Gastrocnemius medialis (tissue), 4 donors: Measurements from ENCODE around the gene LIPH. TPM values are rescaled to one million over a fixed set of nuclear protein-coding genes. Genes with fewer than 3 reads are reported as not detected.
"Not testable (repeated sequence)": the region's sequence is repeated elsewhere in the genome, so short reads cannot be mapped to it uniquely, and the experiment has no call there.

ENCODE experiments used
- ATAC-seq, 2 donors: fragments of 150-250 bp; one replicate each; pipeline ENCODE4 v1.9.1; 2016
- DNase-seq, 2 donors: peaks; one replicate each; pipeline ENCODE4 v3.0.0-alpha.2; 2019
- H3K27ac ChIP-seq, 4 donors: fragments of 200-600 bp; sonication (generic); 1 replicate in 1 of 4; 2 replicates in 3 of 4; pipeline ENCODE4 v1.5.1; 2016 to 2018; ENCODE audit warnings: mild to moderate bottlenecking in 2 of 4, moderate library complexity in 1 of 4
- H3K27me3 ChIP-seq, 3 donors: fragments of 200-600 bp; sonication (generic) in 2 of 3; 1 replicate in 1 of 3; 2 replicates in 2 of 3; pipeline versions ENCODE4 v1.5.1 to v1.6.0; 2016 to 2019; ENCODE audit warnings: mild to moderate bottlenecking in 1 of 3, moderate library complexity in 1 of 3
- H3K36me3 ChIP-seq, 2 donors: fragments of 200-600 bp; sonication (generic) in 1 of 2; one replicate each; pipeline ENCODE4 v1.5.1; 2017 to 2018
- H3K4me1 ChIP-seq, 2 donors: fragments of 200-600 bp; sonication (generic) in 1 of 2; one replicate each; pipeline ENCODE4 v1.5.1; 2016 to 2017; ENCODE audit warnings: mild to moderate bottlenecking in 2 of 2
- H3K4me3 ChIP-seq, 4 donors: fragments of 200-600 bp; sonication (generic) in 3 of 4; 1 replicate in 1 of 4; 2 replicates in 3 of 4; pipeline ENCODE4 v1.5.1; 2016 to 2019; ENCODE audit warnings: mild to moderate bottlenecking in 2 of 4
- H3K9me3 ChIP-seq, 3 donors: fragments of 200-600 bp; sonication (generic) in 2 of 3; 1 replicate in 1 of 3; 2 replicates in 2 of 3; pipeline ENCODE4 v1.5.1; 2016 to 2019
- CTCF ChIP-seq, 5 experiments: fragments of 450-650 bp in 3 of 5; fragments of 200-600 bp in 2 of 5; sonication (generic) in 2 of 5; IDR thresholded peaks in 4 of 5; conservative IDR thresholded peaks in 1 of 5; 1 replicate in 4 of 5; 2 replicates in 1 of 5; pipeline ENCODE4 v1.5.1; 2016 to 2019; ENCODE audit warnings: antibody characterized with exemption in 5 of 5, mild to moderate bottlenecking in 3 of 5, moderate library complexity in 3 of 5
- POLR2A ChIP-seq, 2 donors: fragments of 450-650 bp; IDR thresholded peaks; one replicate each; pipeline ENCODE4 v1.6.1; 2017; ENCODE audit warnings: antibody characterized with exemption in 2 of 2, mild to moderate bottlenecking in 2 of 2, moderate library complexity in 2 of 2
- in situ Hi-C, 4 donors: fragments of 200-750 bp; cut with MboI; loops; one replicate each; pipeline versions ENCODE4 v1.15.0 to v1.8.0; 2017; ENCODE audit warnings: low sequenced_read_pairs in 4 of 4
- intact Hi-C: fragments of 100-400 bp; cut with DNase I; formaldehyde crosslinking; loops from one replicate; pipeline ENCODE4 v1.15.1; 2023; ENCODE audit warnings: low total_unique reads
- total RNA-seq, 4 donors: library from RNA; depleted of rRNA; stranded (reverse); fragments of >200 nt; gene quantifications; one replicate each; pipeline versions ENCODE4 v1.1.0 to v1.2.3, GENCODE V29; 2016

Gene LIPH
- total RNA-seq, 4 donors from 2014 or later, result 0.11 to 0.41 TPM; not detected in 2

GRCh38 chr3:185470323-185470722 lies 82.1 kb downstream of the LIPH start:
- no peak overlapping the region for H3K27ac ChIP-seq
- in situ Hi-C loops, result no loop called here
- H3K4me1 ChIP-seq, result no peaks in the 10 kb centered on the region
- DNase-seq (no peak), ATAC-seq (no peak)
- no peaks in the 10 kb centered on the region for H3K9me3 ChIP-seq
- H3K27me3 ChIP-seq, result no peaks in the 10 kb centered on the region
- no peak for TF ChIP-seq POLR2A (IDR thresholded peaks at IDR 0.05)
- TF ChIP-seq CTCF (IDR thresholded peaks at IDR 0.05 in 4 of 5, conservative IDR thresholded peaks at IDR 0.05 in 1 of 5), result no peak
- H3K4me3 ChIP-seq, result no peak overlapping the region
- H3K36me3 ChIP-seq, result peaks cover 0 to 31% of the 10 kb centered on the region in 2 donors
- intact Hi-C loops, result no loop called here

GRCh38 chr3:185469542-185469941 lies 82.8 kb downstream of the LIPH start:
- Histone ChIP-seq H3K9me3 (no peaks in the 10 kb centered on the region), H3K4me1 (no peaks in the 10 kb centered on the region), H3K27ac (no peak overlapping the region), H3K4me3 (no peak overlapping the region), H3K36me3 (peaks cover 0 to 32% of the 10 kb centered on the region in 2 donors), H3K27me3 (no peaks in the 10 kb centered on the region)
- DNase-seq, result no peak
- TF ChIP-seq CTCF (IDR thresholded peaks at IDR 0.05 in 4 of 5, conservative IDR thresholded peaks at IDR 0.05 in 1 of 5), result no peak
- TF ChIP-seq POLR2A (IDR thresholded peaks at IDR 0.05), result no peak
- ATAC-seq, result no peak
- in situ Hi-C loops (no loop called here), intact Hi-C loops (no loop called here)

- in situ Hi-C loops, intact Hi-C loops, H3K4me1 ChIP-seq, H3K27me3 ChIP-seq, H3K27ac ChIP-seq, DNase-seq, H3K4me3 ChIP-seq, ATAC-seq, H3K9me3 ChIP-seq: not testable (repeated sequence)
- H3K36me3 ChIP-seq, result peaks cover 0 to 25% of the 10 kb centered on the region in 2 donors
These were observed 86.3 kb downstream of the LIPH start for GRCh38 chr3:185466123-185466522.

GRCh38 chr3:185465471-185465870 lies 86.9 kb downstream of the LIPH start:
- ATAC-seq, result no peak
- H3K27me3 ChIP-seq, result no peaks in the 10 kb centered on the region
- no peaks in the 10 kb centered on the region for H3K9me3 ChIP-seq
- no peak overlapping the region for H3K4me3 ChIP-seq
- no peaks in the 10 kb centered on the region for H3K4me1 ChIP-seq
- intact Hi-C loops, result no loop called here
- peaks cover 0 to 25% of the 10 kb centered on the region in 2 donors for H3K36me3 ChIP-seq
- no peak for TF ChIP-seq CTCF (IDR thresholded peaks at IDR 0.05 in 4 of 5, conservative IDR thresholded peaks at IDR 0.05 in 1 of 5)
- TF ChIP-seq POLR2A (IDR thresholded peaks at IDR 0.05), result no peak
- no peak for DNase-seq
- in situ Hi-C loops, result no loop called here
- no peak overlapping the region for H3K27ac ChIP-seq

GRCh38 chr3:185460719-185461350 lies 91.6 kb downstream of the LIPH start:
- Histone ChIP-seq H3K36me3 (peaks cover 0 to 11% of the 10 kb centered on the region in 2 donors), H3K27me3 (no peaks in the 10 kb centered on the region), H3K4me1 (no peaks in the 10 kb centered on the region), H3K27ac (no peak overlapping the region), H3K9me3 (no peaks in the 10 kb centered on the region), H3K4me3 (no peak overlapping the region)
- in situ Hi-C loops (no loop called here), intact Hi-C loops (no loop called here)
- DNase-seq (no peak), ATAC-seq (no peak)
- TF ChIP-seq POLR2A (IDR thresholded peaks at IDR 0.05) (no peak), CTCF (IDR thresholded peaks at IDR 0.05 in 4 of 5, conservative IDR thresholded peaks at IDR 0.05 in 1 of 5) (no peak)
